GM21360 (cell line): ENCODE data around the gene TLR9.

Source experiments
- ATAC-seq: cut with Tn5 transposase; IDR thresholded peaks from one replicate; pipeline ENCODE4 v1.9.1; 2021; ENCODE audit warnings: mild to moderate bottlenecking, moderate library complexity; ENCODE audit not compliant: unreplicated experiment

Gene TLR9

DNA sequence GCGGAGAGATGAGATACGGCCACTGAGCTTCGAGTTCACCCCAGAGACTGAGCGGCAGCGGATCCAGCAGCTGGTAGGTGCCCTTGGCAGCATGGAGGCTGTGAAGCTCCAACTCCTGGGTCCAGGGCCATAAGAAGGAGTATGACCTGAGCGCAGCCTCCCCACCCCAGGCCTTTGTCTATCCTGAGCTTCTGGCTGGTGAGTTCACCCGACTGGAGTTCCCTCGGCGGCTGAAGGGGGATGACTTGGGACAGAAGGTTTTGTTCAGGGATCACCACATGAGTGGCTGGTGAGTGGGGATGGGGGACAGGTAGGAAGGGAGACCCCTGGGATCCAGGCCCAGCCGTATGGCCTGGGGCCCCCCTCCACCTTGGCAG, 22.7 kb upstream of the TLR9 start:
- ATAC-seq = no peak

DNA sequence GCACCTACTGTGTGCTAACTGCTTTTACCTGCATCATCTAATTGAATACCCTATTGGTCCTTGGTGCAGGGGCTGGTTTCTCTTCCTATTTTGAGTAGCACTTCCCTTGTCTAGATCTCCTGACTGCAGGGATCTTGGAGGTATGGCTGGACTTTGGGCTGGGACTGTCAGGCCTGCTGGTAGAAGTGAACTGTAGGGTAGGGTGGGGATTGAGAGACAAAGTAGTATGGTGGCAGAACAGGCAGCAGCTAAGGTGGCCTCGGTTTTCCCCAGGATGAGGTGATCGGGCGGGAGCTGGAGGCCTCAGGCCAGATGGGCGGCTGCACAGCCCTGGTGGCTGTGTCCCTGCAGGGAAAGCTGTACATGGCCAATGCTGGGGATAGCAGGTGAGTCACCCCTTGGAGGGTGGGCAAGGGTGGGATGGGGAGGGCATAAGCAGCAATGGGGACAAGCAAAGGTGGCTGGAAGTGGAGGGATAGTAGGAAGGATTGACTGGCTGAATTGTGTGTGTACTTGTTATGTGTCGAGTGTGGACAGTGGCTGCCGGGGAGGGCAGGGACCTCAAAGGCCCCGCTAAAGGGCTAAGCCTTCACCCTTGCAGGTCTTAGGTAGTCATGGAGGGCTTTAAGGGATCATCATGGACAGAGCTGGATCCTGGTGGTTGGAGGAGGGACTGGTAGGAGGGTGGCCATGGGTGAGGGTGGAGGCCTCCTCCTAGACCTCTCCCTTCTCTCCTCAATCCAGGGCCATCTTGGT, 22.1 kb upstream of the TLR9 start:
- no peak for ATAC-seq

DNA sequence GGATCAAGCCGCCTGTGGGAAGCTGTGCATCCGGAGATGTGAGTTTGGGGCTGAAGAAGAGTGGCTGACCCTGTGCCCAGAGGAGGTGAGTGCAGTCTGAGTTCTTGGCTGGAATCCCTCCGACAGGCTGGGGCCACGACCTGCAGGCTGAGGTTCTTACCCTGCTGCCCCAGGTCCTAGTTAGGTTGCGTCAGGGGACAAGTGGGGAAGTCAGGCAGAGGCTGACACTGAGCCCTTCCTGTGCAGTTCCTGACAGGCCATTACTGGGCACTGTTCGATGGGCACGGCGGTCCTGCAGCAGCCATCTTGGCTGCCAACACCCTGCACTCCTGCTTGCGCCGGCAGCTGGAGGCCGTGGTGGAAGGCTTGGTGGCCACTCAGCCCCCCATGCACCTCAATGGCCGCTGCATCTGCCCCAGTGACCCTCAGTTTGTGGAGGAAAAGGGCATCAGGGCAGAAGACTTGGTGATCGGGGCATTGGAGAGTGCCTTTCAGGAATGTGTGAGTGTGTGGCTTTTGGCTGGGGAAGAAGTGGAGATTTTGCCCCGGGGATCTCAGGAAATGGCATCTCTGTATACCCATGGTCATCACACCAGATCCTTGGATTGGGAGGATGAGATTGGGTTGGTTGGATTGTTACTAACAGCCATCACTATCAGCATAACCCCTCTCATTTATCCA, 21.4 kb upstream of the TLR9 start:
- no peak for ATAC-seq

DNA sequence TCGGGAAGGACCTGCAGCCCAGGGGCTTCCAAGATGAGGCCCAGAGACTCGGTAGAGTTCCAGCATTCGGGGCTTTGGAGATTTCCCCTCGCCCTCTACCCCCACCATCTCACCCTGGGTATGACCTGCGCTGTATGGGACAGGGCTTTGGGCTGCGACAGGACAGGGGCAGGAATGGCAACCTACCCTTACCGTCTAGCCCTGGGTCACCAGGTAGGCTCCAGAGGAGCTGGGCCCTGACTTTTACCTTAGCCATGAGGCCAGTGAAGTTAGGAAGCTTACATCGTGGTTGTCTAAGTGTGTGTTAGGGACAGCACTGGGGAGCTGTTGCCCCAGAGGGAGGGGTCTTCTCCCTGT, 20.8 kb upstream of the TLR9 start:
- no peak for ATAC-seq

DNA sequence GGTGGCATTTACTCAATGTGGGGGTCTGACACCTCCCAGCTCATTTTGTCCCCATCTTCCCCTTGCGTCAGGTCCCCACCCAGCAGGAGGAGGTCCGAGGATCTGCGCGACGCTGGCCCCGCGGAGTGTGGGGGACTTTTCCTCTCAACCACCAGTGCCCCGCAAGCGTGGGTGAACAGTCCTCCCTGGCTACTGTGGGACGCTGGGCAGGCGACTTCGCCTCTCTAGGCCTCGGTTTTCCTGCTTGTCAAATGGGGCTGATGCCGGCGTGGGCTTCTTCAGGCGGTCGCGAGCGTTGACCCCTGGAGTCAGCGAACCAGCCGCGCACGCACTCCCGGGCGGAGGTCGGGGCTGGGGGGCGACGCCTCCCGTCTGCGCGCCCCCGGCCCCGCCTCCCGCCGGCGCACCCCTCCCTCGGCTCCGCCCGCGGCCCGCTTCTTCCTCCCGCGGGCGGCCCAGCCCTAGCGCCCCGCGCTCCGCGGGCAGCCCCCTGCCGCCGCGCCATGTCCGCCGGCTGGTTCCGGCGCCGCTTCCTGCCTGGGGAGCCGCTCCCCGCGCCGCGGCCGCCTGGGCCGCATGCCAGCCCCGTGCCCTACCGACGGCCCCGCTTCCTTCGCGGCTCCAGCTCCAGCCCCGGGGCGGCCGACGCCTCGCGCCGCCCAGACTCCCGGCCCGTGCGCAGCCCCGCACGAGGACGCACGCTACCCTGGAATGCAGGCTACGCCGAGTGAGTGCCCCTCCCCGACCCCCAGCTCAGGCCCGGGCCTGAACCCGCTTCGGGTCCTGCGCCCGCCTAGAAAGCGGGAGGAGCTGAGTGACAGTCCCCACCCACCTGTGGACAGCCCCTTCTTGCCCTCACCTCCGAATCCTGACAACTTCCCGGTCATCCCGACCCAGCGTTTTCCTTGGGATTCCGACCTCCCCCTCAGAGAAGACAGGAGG, 20.1 kb upstream of the TLR9 start, which contains the start of gene PPM1M:
PPM1M (plus strand) TSS at position 438 of the 942 bp plus-strand sequence; CDS start at position 504, 66 bp downstream.
- no peak for ATAC-seq

DNA sequence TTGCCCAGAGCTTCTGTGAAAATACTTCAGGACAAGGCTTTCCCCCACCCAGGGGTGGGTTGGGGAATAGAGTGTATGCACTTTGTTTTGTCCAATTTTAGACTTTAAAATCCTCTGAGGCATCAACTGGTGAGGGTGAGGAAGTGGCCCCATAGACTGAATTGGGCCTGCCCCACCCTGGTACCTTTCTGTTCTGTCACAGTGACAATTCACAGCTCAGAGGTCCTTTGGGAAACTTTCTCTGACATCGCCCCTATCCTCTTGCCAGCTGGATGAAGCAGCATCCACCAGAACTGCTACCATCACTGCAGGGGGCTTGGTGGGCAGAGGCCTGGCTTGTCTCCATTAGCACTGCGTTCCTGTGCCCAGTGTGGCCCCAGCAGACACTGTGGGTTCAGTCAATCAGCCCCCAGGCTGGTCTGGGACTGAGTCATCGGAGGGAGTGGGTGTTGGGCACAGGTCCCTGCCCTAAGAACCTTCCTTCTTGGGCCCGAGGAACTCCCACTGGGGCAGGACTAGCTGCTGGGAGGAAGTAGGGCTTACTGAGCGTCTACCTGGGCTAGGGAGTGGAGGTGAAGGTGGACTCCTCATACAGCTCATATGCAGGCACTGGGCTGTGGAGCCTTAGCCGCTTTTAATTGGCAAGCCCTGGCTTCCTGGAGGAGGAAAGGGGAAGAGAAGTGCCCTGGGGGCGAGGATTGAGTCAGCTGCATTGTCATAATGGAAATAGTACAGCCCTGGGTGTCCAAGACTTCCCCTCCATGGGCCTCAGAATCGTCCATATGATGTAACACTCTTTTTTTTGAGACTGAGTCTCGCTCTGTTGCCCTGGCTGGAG, 18.6 kb upstream of the TLR9 start:
- ATAC-seq = peak; percentile 37

DNA sequence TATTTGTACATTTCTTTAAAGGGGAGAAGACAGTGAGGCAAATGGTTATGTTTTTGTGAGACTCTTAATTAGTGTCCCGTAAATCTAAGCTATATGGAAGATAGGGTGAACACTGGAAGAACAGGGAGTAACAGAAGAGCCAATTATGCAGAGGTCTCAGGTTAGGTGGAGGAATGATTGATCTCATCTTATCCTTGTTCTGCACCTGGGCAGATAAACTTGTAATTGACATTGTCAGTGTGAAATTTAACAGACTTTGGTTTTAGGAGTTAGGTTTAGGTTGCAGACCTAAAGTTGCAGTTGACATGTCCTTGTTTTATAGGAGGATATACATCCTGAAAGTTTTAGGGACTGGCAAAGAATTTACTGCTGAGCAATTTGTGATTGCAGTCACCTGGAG, 16.6 kb upstream of the TLR9 start:
- no peak for ATAC-seq

DNA sequence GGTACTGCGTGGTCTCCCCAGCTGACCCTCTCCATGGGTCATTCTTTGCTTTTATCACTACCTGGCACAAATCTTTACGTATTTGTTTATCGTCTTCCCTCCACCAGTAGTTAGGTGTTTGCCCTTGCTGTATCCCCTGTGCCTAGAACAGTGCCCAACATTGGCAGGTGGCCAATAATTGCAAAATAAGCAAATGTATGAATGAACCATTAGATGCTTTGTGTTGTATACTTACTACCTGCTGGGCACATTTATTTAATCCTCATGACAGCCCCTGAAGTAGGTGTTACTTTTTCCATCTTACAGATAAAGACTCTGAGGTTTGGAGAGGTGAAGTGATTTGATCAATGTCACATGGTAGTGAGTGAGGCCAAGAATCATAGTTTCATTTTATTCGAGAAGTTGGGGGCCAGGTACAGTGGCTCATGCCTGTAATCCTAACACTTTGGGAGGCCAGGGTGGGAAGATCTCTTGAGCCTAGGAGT, 15.5 kb upstream of the TLR9 start:
- no peak for ATAC-seq

DNA sequence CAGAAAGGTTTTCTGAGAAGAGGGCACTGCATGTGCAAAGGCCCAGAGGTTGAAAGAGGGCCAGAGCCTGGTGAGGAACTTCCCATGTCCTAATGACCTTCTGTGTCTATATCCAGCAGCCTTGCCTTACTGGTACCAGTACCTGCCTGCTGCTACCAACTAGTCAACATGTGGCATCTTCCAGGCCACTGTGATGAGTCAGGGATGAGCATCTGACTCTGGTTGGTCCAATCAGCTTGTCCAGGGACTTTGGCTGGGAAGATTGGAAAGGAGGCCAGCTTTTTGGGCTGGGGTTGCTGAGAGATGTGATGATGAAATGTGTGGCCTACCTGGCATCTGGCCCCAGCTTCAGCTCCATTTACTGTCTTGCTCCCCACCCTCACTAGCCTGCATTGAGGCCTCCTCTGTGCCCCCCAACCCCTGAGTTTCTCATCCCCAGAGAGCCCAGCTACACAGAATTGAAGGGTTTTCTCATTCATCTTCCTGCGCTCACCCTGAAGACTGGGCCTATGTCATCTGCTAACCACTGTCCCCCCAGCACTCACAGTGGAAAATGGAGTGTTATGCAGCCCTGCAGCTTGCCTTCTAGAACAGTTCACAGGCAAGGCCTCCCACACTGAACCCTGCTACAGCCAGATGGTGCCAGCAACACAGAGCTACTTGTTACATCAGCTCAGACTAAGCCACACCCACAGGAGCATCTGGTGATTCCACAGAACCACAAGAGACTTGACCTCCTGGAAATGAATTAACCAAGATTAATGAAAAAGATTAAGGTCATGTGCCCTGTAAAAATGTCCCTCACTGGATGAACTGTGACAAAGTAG, 14.8 kb upstream of the TLR9 start:
- no peak for ATAC-seq

DNA sequence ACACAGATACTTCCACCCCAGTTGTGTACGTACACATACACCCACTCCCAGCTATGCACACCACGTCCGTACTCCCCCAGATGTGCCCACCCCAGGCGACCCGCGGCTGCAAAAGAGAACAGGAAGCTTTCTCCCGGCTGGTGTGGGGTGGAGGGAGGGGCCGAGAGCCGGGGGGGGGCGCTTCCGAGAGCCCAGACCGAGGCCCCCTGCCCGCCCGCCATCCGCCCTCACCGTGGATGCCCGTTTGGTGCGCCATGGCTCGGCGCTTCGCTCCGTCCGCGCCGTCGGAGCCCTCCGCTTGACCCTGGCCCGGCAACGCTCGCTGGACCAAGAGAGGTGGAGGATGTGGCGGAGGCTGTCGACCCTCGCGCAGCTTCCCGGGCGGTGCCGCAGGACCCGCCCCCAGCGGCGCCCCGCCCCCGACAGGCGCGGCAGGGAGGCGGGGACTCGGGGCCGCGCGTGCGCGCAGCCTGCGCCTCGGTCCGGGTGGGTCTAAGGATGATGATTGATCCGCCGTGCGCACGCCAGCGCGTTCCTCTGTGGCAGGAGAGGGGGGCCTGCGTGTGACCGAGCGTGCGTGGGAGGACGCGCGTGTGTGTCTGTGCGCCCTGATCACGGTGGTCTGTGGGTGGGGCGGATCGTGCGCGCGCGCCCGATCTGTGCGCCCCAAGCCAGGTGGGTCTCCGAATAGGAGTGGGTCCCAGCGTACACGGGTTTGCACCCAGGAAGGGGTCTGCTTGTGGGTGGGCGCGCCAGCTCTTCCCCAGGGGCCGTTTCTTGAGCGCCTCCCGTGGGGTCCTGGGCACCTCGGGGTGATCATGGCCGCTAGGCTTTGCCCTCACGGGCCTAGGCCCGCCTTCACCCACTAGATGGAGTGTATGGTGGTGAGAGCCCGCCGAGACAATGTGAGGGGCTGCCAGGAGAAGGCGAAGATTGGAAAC, 13.6 kb upstream of the TLR9 start, which contains the start of gene TWF2:
TWF2 (minus strand) TSS at position 398 of the 941 bp plus-strand sequence; CDS start at position 256, 142 bp downstream.
- peak; percentile 66 for ATAC-seq

DNA sequence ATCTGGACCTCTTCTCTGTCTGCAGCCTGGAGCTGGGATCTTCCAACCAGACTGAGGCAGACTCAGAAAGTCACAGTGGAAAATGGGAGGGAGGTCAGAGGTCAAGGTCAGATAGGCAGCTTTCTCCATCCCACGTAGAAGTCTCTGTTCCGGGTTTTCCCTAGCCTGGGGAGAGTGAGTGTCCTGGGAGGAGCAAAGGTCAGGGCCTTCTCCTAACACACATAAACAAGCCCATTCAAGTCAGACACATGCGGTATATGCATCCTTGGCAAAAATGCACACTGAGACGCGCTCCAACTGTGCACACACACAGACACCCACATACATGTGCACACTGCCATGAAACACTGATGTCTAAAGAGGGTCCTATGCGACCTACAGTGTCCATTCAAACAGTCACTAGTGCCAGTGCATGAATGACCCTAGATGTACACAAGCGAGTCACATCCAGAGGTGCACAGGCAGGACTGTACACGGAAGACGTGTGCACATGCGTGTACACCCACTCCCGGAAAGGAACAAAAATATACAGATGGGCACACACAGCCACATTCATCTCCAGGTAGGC, 12.8 kb upstream of the TLR9 start:
- ATAC-seq = peak; percentile 2

DNA sequence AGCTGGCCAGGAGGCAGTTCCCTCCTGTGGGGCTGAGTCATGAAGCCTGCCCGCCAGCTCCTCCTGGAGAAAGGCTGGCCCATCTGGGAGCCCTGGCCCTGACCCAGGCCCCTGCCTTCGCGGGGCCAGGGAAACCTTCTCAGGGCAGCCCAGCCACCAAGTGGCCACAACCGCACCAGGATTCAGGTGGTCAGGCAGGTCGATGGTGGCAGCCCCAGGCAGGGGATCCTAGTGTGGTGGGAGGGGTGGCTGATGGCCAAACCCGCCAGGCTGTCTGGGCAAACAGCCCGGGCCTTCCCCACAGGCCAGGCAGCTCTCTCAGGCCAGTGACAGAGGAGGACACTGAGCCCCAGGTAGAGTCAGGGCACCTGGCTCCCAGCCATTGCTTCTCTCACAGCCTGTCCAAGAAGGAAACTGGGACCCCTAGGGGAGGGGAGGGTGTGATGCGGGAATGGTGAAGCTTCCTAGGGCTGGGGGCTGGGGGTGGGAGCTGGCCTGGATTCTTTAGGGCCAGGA, 12.3 kb upstream of the TLR9 start:
- no peak for ATAC-seq

DNA sequence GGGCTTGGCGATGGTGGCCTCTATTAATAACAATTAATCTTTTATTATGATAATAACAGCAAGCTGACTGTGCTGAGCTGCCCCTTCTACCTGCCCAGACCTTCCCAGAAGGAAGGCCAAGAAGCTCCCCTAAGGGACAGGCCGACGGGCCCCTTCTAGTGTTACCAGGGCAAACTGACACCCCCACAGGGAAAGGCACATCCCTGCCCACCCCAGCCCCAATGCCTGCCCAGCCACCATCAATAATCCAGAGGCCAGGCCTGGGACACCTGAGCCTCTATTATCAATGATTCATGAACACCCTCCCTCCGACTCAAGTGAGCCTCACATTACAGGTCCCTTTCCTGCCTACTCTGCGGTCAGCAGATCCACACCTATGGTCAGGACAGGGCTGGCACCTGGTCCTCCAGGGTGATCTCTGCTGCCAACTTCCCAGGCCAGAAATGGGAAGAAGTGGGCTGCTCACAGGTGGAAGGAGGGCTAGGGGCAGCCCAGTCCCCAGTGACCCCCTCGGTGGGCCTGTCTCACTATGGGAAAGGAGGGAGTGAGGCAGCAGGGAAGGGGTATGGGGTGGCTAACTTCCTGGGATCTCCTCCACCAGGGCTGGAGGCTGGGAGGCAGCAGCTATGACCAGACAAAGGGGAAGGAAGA, 11.7 kb upstream of the TLR9 start:
- no peak for ATAC-seq

DNA sequence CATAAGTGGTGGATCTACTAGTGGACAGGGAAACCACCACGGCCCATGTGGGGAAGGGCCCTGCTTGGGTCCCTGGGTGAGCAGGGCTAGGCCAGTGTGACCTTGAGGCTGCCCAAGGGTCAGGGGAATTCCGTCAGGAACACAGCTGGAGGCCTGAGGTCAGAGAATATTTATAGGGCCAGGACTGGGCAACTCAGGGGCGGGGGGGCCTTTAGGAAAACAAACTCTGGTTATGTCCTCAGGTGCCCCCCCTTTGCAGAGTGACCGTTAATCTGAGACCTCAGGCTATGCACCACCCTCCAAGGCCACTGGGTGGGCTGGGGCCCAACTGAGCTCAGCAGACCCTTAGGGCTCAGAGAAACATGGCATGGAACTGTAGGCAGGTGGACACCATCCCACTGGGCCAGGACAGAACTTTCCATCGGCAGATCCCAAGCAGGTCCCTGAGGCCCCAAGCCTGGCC, 11.0 kb upstream of the TLR9 start:
- no peak for ATAC-seq

DNA sequence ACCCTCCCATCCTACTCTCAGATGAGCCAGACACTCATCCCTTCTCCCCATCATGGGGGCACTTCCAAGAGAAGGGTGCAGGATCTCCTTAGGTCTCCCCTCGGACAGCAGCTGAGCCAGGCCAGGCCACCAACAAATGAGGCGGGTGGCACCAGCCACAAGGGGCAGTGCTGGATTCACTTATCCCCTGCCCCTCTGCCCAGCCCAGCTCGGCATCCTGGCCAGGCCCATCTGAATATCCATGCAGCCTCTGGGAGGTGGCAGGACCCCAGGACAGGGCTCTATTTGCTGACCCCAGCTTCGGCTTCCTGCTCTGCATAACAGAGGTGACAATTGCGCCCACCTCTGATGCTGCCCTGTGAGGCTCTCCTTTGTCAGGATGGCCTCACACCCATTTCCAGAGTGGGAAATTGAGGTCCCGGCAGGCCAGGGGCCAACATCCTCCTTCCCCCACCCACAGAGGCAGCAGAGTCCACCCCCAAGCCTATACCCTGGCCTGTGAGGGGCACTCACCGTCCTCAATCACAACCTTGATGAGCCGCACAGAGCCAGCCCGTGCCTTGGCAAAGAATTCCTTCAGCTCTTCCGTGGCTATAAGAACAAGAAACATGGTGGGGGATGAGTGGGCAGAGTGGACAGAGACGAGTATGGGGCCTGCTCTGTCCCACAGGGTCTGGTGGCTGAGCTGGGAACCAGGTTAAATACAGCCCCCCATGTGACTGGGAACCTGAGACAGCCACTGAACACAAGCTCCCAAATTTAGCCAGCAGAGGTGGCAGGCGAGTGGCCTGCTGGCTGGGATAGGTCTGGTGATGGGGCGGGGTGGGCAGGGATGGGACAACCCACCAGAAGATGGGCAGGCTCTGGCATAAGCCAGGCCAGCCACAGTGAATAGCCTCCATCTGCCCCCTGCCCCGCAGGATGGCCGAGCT, 9.3 kb upstream of the TLR9 start:
- ATAC-seq = no peak

DNA sequence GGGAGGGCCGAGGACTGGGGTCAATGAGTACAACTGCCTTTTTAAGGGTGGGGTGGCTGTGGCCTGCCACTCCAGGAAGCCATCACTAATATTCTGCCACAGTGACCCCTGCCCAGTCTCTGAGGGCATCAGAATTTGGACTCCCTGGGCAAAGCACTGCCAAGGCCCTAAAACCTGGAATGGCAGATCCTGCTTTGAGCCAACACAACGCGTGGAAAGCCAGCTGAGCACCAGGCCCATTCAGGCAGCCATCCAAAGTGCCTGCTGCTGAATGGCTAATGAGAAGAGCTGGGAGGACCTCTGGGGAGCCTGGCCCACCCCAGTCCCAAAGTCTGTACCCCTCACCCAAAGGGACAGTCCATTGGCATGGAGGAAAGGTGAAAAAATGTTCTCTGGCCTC, 8.5 kb upstream of the TLR9 start:
- no peak for ATAC-seq
